Liver (tissue), 9 donors: Measurements from ENCODE around the gene R3HCC1L. TPM values are rescaled to one million over a fixed set of nuclear protein-coding genes. Genes with fewer than 3 reads are reported as not detected.

Source experiments
- DNase-seq: peaks from one replicate; pipeline ENCODE4 v3.0.0-alpha.2; 2017; ENCODE audit warnings: low spot score
- H3K27ac ChIP-seq, 2 donors: one replicate each; pipeline ENCODE4 v1.7.0; 2013; ENCODE audit warnings: inconsistent platforms in 2 of 2, low read length in 2 of 2, control low read depth in 1 of 2, low read depth in 1 of 2, mild to moderate bottlenecking in 1 of 2
- H3K27me3 ChIP-seq, 4 donors: one replicate each; pipeline versions ENCODE4 v1.6.1 to v1.7.0; 2013; ENCODE audit warnings: low read length in 3 of 4, inconsistent platforms in 1 of 4, mild to moderate bottlenecking in 1 of 4, moderate library complexity in 1 of 4; ENCODE audit not compliant: control insufficient read depth in 4 of 4, insufficient read depth in 4 of 4
- H3K36me3 ChIP-seq, 4 donors: one replicate each; pipeline versions ENCODE4 v1.6.1 to v1.7.0; 2013; ENCODE audit warnings: low read length in 3 of 4, mild to moderate bottlenecking in 3 of 4, low read depth in 1 of 4, moderate library complexity in 1 of 4; ENCODE audit not compliant: control insufficient read depth in 4 of 4, insufficient read depth in 3 of 4
- H3K4me1 ChIP-seq, 4 donors: one replicate each; pipeline versions ENCODE4 v1.6.1 to v1.7.0; 2013; ENCODE audit warnings: low read length in 3 of 4, mild to moderate bottlenecking in 3 of 4, moderate library complexity in 1 of 4; ENCODE audit not compliant: control insufficient read depth in 4 of 4, insufficient read depth in 4 of 4
- H3K4me3 ChIP-seq, 3 donors: one replicate each; pipeline versions ENCODE4 v1.6.1 to v1.7.0; 2013; ENCODE audit warnings: low read length in 3 of 3, control low read depth in 1 of 3, low read depth in 1 of 3, mild to moderate bottlenecking in 1 of 3
- H3K9ac ChIP-seq, 2 donors: one replicate each; pipeline ENCODE4 v1.7.0; 2013; ENCODE audit warnings: low read length in 2 of 2, mild to moderate bottlenecking in 2 of 2, moderate library complexity in 2 of 2, control low read depth in 1 of 2, low read depth in 1 of 2
- H3K9me3 ChIP-seq, 4 donors: one replicate each; pipeline versions ENCODE4 v1.6.1 to v1.7.0; 2013; ENCODE audit warnings: low read length in 3 of 4; ENCODE audit not compliant: control insufficient read depth in 4 of 4
- EGR1 ChIP-seq, 2 donors: IDR thresholded peaks; 2 replicates each; pipeline ENCODE4 v1.6.1; 2016 to 2018; ENCODE audit warnings: antibody characterized with exemption in 2 of 2, low read depth in 2 of 2
- FOXA1 ChIP-seq: IDR thresholded peaks from 2 replicates; pipeline ENCODE4 v1.6.1; 2016; ENCODE audit warnings: antibody characterized with exemption
- GABPA ChIP-seq, 2 donors: IDR thresholded peaks in 1 of 2; conservative IDR thresholded peaks in 1 of 2; 2 replicates each; pipeline ENCODE4 v1.6.1; 2016; ENCODE audit warnings: antibody characterized with exemption in 2 of 2, mild to moderate bottlenecking in 1 of 2, moderate library complexity in 1 of 2
- HNF4G ChIP-seq: IDR thresholded peaks from 2 replicates; pipeline ENCODE4 v1.6.1; 2016; ENCODE audit warnings: antibody characterized with exemption
- NR2F2 ChIP-seq: IDR thresholded peaks from 2 replicates; pipeline ENCODE4 v1.6.1; 2016; ENCODE audit warnings: antibody characterized with exemption
- RAD21 ChIP-seq, 2 donors: IDR thresholded peaks; 2 replicates each; pipeline ENCODE4 v1.6.1; 2016; ENCODE audit warnings: antibody characterized with exemption in 2 of 2, mild to moderate bottlenecking in 2 of 2
- RXRA ChIP-seq, 2 donors: IDR thresholded peaks; 2 replicates each; pipeline ENCODE4 v1.6.1; 2017 to 2018; ENCODE audit warnings: antibody characterized with exemption in 2 of 2, mild to moderate bottlenecking in 1 of 2
- SP1 ChIP-seq: IDR thresholded peaks from 2 replicates; pipeline ENCODE4 v1.6.1; 2018; ENCODE audit warnings: antibody characterized with exemption, mild to moderate bottlenecking
- TAF1 ChIP-seq: conservative IDR thresholded peaks from 2 replicates; pipeline ENCODE4 v1.6.1; 2016; ENCODE audit warnings: antibody characterized with exemption, mild to moderate bottlenecking
- YY1 ChIP-seq: IDR thresholded peaks from 2 replicates; pipeline ENCODE4 v1.6.1; 2016; ENCODE audit warnings: antibody characterized with exemption, mild to moderate bottlenecking
- WGBS: extraction: QIAGEN DNeasy Blood & Tissue Kit; methylation state at CpG from one replicate; pipeline ENCODE4 v1.1.7; 2013; 5-methylcytosine and 5-hydroxymethylcytosine counted together
- polyA plus RNA-seq, 2 donors: library from polyadenylated mRNA; stranded (reverse) in 1 of 2; unstranded in 1 of 2; fragments of 200-250 nt in 1 of 2; fragments of >200 nt in 1 of 2; fragmentation: Nextera tagmentation in 1 of 2; extraction: Ambion mirVana in 1 of 2; gene quantifications; one replicate each; pipeline versions ENCODE4 v1.2.1 to v1.2.3, GENCODE V29; 2013 to 2015
- total RNA-seq, 2 donors: library from RNA; depleted of rRNA; stranded (reverse); fragments of >200 nt; gene quantifications; one replicate each; pipeline ENCODE4 v1.2.3, GENCODE V29; 2014
- TF ChIP-seq, protein P1 (sequence below): IDR thresholded peaks from 2 replicates; pipeline ENCODE4 v1.6.1; 2016; ENCODE audit warnings: antibody characterized with exemption
- TF ChIP-seq, protein P2 (sequence below): IDR thresholded peaks from 2 replicates; pipeline ENCODE4 v1.6.1; 2016; ENCODE audit warnings: antibody characterized with exemption
- TF ChIP-seq, protein P3 (sequence below): IDR thresholded peaks from 2 replicates; pipeline ENCODE4 v1.6.1; 2016; ENCODE audit warnings: antibody characterized with exemption, mild to moderate bottlenecking
- donor health status: healthy.
- donor health status: healthy.
- donor health status: healthy.
- donor health status: healthy.
- donor health status: healthy.

Gene R3HCC1L
- total and polyA plus RNA-seq, 4 donors = 3.2 to 11.2 (median 7.4) TPM

DNA sequence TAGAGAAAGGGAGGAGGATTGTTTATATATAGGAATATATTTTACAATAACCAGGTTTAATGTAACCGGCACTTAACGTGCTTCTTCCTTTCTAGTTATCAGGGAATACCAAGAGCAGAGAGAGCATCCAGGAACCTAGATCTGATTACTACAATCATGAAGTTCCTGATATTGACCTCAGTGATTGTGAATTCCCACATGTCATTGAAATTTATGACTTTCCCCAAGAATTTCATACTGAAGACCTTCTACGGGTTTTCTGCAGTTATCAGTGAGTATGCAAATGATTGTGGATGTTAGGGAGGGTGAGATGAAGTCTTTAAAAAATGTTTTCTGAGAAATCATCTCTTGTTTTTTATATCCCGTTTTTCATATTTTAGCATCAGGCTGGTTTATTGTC lies 97.0 kb downstream of the R3HCC1L start:
- no peak overlapping the region for H3K4me3 ChIP-seq
- H3K36me3 ChIP-seq = peaks cover 4 to 18% (median 15%) of the 10 kb centered on the region in 4 donors
- no peak overlapping the region for H3K27ac ChIP-seq
- H3K9ac ChIP-seq = no peak overlapping the region
- peaks cover 0 to 3% (median 0%) of the 10 kb centered on the region in 4 donors for H3K9me3 ChIP-seq
- WGBS = 97% methylated on average over 4 of the region's 4 CpGs
- DNase-seq = no peak
- H3K27me3 ChIP-seq = no peaks in the 10 kb centered on the region
- no peaks in the 10 kb centered on the region for H3K4me1 ChIP-seq
- TF ChIP-seq YY1 = no peak
- TF ChIP-seq TAF1 = no peak
- TF ChIP-seq SP1 = no peak
- no peak for TF ChIP-seq FOXA1
- no peak for TF ChIP-seq NR2F2
- TF ChIP-seq GABPA (IDR thresholded peaks at IDR 0.05 in 1 of 2, conservative IDR thresholded peaks at IDR 0.05 in 1 of 2) = no peak
- TF ChIP-seq, protein P1, sequence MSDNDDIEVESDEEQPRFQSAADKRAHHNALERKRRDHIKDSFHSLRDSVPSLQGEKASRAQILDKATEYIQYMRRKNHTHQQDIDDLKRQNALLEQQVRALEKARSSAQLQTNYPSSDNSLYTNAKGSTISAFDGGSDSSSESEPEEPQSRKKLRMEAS = no peak
- TF ChIP-seq RXRA (IDR thresholded peaks at IDR 0.05) = no peak
- TF ChIP-seq, protein P2, sequence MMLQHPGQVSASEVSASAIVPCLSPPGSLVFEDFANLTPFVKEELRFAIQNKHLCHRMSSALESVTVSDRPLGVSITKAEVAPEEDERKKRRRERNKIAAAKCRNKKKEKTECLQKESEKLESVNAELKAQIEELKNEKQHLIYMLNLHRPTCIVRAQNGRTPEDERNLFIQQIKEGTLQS = no peak
- no peak for TF ChIP-seq RAD21 (IDR thresholded peaks at IDR 0.05)
- no peak for TF ChIP-seq HNF4G
- TF ChIP-seq EGR1 (IDR thresholded peaks at IDR 0.05; ENCODE audit: low read depth in 2 of 2) = no peak
- TF ChIP-seq, protein P3, sequence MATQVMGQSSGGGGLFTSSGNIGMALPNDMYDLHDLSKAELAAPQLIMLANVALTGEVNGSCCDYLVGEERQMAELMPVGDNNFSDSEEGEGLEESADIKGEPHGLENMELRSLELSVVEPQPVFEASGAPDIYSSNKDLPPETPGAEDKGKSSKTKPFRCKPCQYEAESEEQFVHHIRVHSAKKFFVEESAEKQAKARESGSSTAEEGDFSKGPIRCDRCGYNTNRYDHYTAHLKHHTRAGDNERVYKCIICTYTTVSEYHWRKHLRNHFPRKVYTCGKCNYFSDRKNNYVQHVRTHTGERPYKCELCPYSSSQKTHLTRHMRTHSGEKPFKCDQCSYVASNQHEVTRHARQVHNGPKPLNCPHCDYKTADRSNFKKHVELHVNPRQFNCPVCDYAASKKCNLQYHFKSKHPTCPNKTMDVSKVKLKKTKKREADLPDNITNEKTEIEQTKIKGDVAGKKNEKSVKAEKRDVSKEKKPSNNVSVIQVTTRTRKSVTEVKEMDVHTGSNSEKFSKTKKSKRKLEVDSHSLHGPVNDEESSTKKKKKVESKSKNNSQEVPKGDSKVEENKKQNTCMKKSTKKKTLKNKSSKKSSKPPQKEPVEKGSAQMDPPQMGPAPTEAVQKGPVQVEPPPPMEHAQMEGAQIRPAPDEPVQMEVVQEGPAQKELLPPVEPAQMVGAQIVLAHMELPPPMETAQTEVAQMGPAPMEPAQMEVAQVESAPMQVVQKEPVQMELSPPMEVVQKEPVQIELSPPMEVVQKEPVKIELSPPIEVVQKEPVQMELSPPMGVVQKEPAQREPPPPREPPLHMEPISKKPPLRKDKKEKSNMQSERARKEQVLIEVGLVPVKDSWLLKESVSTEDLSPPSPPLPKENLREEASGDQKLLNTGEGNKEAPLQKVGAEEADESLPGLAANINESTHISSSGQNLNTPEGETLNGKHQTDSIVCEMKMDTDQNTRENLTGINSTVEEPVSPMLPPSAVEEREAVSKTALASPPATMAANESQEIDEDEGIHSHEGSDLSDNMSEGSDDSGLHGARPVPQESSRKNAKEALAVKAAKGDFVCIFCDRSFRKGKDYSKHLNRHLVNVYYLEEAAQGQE = no peak

DNA sequence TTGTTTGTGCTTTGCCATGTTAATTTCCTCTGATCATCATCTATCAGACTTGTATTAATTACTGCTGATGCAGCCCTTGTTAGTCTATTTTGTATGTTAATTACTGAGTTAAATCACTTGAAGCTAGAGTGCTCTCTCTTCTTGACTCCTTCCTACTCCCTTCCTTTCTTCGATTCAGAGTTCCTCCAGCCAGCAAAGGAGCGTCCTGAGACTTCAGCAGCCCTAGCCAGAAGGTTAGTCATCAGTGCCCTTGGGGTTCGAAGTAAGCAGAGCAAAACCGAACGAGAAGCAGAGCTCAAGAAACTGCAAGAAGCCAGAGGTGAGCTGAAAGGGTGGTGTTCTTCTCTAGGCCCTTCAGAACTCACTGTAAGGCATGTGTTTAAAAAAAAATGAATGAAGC lies 101.4 kb downstream of the R3HCC1L start:
- Histone ChIP-seq H3K9me3 (no peaks in the 10 kb centered on the region), H3K9ac (no peak overlapping the region), H3K27me3 (no peaks in the 10 kb centered on the region), H3K27ac (no peak overlapping the region), H3K4me3 (no peak overlapping the region), H3K4me1 (no peaks in the 10 kb centered on the region), H3K36me3 (peaks cover 8 to 37% (median 26%) of the 10 kb centered on the region in 4 donors)
- TF ChIP-seq, protein P3 = no peak
- 94% methylated on average over 5 of the region's 5 CpGs for WGBS
- no peak for DNase-seq
